Epithelial cell of esophagus (primary cell): ENCODE results near the gene DDX39A.
"Not testable (repeated sequence)": the region's sequence is repeated elsewhere in the genome, so short reads cannot be mapped to it uniquely, and the experiment has no call there.

Source experiments
- DNase-seq: peaks from one replicate; pipeline ENCODE4 v3.0.0; 2010; ENCODE audit warnings: low read depth
- H3K4me3 ChIP-seq: 2 replicates; pipeline ENCODE4 v1.5.1; 2011; ENCODE audit warnings: mild to moderate bottlenecking, low read length, control low read depth
- CTCF ChIP-seq: IDR thresholded peaks from 2 replicates; pipeline ENCODE4 v1.5.1; 2011; ENCODE audit warnings: low read depth, mild to moderate bottlenecking, low read length, control low read depth, inconsistent platforms; ENCODE audit not compliant: insufficient read depth; ENCODE audit errors: missing control alignments

DDX39A gene

DNA sequence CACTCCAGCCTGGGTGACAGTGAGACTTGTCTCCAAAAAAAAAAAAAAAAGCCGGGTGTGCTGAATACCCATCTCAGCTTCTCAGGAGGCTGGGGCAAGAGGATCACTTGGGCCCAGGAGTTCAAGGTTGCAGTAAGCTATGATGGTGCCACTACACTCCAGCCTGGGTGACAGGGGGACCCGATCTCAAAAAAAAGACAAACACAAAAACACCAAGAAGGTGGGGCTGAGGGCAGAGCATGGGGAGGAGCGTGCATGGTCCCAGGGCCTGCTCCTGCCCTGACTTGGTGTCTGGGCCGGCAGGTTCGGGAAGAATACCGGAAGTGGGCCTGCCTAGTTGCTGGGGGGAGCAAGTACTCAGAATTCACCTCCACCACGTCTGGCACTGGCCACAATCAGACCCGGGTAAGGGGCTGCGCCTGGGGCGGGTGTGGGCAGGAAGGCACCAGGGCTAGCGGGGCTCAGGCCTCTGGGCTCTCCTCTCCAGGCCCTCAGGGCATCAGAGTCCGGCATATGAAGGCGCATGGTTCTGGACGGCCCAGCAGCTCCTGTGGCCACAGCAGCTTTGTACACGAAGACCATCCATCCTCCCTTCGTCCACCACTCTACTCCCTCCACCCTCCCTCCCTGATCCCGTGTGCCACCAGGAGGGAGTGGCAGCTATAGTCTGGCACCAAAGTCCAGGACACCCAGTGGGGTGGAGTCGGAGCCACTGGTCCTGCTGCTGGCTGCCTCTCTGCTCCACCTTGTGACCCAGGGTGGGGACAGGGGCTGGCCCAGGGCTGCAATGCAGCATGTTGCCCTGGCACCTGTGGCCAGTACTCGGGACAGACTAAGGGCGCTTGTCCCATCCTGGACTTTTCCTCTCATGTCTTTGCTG, 11.3 kb downstream of the DDX39A start:
- no peak for DNase-seq
- TF ChIP-seq CTCF, result no peak
- no peak overlapping the region for H3K4me3 ChIP-seq

GRCh38 chr19:14406645-14407401, 12.3 kb downstream of the DDX39A start:
- TF ChIP-seq CTCF, result no peak
- no peak for DNase-seq

GRCh38 chr19:14405758-14406644, 13.1 kb downstream of the DDX39A start:
- H3K4me3 ChIP-seq, result peak overlapping the region; percentile 36
- DNase-seq, result peak; percentile 91

More at GRCh38 chr19:14406645-14407401, 12.3 kb downstream of the DDX39A start:
- no peak overlapping the region for H3K4me3 ChIP-seq

DNA sequence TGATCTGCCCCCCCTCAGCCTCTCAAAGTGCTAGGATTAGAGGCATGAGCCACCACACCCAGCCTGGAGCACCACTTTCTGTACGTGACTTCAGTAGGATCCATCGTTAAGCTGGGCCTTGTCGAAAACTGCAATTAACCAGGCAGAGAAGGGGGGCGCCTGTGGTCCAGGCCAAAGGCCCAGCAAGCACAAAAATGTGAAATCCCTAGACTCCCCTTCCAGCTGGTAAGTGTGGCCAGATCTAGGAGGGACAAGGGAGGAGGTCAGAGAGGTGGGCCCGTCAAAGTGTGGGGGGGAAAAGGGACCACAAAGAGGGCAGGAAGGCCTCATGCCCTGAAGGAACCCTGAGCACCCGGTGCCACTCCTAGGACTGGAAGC, 13.8 kb downstream of the DDX39A start:
- no peak overlapping the region for H3K4me3 ChIP-seq
- TF ChIP-seq CTCF, result no peak
- no peak for DNase-seq

More at GRCh38 chr19:14405758-14406644, 13.1 kb downstream of the DDX39A start:
- TF ChIP-seq CTCF, result peak; percentile 62

DNA sequence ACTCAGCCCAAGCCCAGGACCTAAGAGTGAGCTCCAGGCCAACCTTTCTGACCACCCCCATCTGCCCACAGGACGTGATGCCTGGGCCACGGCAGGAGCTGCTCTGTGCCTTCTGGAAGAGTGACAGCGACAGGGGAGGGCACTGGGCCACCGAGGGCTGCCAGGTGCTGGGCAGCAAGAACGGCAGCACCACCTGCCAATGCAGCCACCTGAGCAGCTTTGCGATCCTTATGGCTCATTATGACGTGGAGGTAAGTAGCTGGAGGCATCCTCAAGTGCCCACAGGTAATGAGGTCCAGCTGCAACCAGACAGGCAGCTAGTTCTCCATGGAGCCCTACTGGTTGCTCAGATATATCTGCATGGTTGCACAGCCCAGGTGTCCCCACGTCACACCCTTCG, 14.8 kb downstream of the DDX39A start:
- TF ChIP-seq CTCF, result no peak
- peak; percentile 62 for DNase-seq

DNA sequence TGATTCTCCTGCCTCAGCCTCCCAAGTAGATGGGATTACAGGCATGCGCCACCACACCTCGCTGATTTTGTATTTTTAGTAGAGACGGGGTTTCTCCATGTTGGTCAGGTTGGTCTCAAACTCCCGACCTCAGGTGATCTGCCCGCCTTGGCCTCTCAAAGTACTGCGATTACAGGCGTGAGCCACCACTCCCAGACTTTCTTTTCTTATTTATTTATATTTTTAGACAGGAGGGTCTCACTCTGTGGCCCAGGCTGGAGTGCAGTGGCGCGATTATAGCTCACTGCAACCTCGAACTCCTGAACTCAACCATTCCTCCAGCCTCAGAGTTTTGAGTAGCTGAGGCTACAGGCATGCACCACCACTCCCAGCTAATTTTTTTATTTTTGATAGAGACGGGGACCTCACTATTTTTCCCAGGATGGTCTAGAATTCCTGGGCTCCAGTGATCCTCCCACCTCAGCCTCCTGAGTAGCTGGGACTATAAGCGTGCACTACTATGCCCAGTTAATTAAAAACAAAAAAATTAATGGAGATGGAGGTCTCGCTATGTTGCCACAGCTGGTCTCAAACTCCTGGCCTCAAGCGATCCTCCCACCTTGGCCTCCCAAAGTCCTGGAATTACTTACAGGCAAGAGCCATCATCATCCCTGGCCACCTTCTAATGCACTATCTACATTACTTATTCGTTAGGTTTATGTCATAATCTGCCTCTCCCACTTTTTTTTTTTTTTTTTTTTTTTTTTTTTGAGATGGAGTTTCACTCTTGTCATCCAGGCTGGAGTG, 15.8 kb downstream of the DDX39A start:
- not testable (repeated sequence) for DNase-seq, H3K4me3 ChIP-seq

More for the DNA sequence above, 14.8 kb downstream of the DDX39A start:
- no peak overlapping the region for H3K4me3 ChIP-seq
